WTC11 (cell line): ENCODE measurements around the gene ERICH4.

ENCODE experiments used
- CBFB ChIP-seq: sonication (generic); formaldehyde crosslinking; IDR thresholded peaks from 2 replicates; pipeline ENCODE4 v1.8.1; 2022; ENCODE audit warnings: mild to moderate bottlenecking, low read depth, missing genetic modification reagents
- CREB1 ChIP-seq: sonication (generic); formaldehyde crosslinking; IDR thresholded peaks from 2 replicates; pipeline ENCODE4 v1.8.0; 2023; ENCODE audit warnings: mild to moderate bottlenecking, missing genetic modification reagents
- CTCF ChIP-seq: fragments of 200-600 bp; IDR thresholded peaks from 2 replicates; pipeline ENCODE4 v1.8.0; 2022; ENCODE audit warnings: antibody characterized with exemption
- E2F1 ChIP-seq: sonication (generic); formaldehyde crosslinking; IDR thresholded peaks from 2 replicates; pipeline ENCODE4 v1.8.0; 2022; ENCODE audit warnings: mild to moderate bottlenecking, missing genetic modification reagents
- NFYB ChIP-seq: sonication (generic); formaldehyde crosslinking; conservative IDR thresholded peaks from 2 replicates; pipeline ENCODE4 v1.8.0; 2022; ENCODE audit warnings: low read depth, missing genetic modification reagents
- USF2 ChIP-seq: sonication (generic); formaldehyde crosslinking; IDR thresholded peaks from 2 replicates; pipeline ENCODE4 v1.8.1; 2023; ENCODE audit warnings: mild to moderate bottlenecking, missing genetic modification reagents, moderate library complexity

GRCh38 chr19:41412953-41413352 is 30.0 kb upstream of the ERICH4 start:
- TF ChIP-seq E2F1 (CRISPR knock-in tag) (no peak), NFYB (CRISPR knock-in tag) (no peak), CTCF (no peak), USF2 (CRISPR knock-in tag) (no peak), CREB1 (CRISPR knock-in tag) (no peak), CBFB (CRISPR knock-in tag) (no peak)
